ENCODE data around the gene TNFAIP2.

DNA sequence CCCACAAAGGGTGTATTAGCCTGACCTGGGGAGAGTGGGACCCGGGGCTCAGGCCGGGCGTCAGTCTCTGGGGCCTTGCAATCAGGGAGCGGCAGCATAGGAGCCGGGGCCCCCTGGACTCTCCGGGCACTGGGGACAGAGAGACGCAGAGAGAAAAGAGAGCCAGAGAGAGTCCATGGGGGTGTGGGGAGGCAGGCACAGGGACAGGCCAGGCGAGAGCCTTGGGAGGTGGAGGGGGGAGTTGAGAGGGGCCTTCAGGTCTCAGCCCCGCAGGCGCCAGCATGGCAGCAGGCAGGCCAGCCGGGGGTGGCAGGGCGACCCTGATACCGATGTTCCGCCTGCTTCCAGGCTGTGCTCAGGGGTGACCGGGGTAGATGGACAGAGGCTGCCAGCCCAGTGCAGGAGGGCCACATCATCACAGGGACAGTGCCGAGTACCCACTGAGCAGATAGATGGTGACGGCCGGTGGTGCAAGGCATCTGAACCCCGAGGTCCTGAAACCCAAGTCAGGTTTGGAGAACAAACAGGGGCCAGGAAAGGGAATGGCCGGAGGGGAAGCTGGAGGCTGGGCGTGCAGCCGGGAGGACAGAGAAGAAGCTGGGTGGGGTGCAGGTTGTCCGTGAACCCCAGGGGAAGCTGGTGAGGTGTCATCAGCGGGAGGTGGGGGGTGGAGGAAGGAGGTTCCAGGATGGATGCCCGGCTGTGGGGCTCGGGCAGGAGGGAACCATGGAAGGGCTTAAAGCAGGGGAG lies 25.8 kb upstream of the TNFAIP2 start:
- TF ChIP-seq, protein P1, sequence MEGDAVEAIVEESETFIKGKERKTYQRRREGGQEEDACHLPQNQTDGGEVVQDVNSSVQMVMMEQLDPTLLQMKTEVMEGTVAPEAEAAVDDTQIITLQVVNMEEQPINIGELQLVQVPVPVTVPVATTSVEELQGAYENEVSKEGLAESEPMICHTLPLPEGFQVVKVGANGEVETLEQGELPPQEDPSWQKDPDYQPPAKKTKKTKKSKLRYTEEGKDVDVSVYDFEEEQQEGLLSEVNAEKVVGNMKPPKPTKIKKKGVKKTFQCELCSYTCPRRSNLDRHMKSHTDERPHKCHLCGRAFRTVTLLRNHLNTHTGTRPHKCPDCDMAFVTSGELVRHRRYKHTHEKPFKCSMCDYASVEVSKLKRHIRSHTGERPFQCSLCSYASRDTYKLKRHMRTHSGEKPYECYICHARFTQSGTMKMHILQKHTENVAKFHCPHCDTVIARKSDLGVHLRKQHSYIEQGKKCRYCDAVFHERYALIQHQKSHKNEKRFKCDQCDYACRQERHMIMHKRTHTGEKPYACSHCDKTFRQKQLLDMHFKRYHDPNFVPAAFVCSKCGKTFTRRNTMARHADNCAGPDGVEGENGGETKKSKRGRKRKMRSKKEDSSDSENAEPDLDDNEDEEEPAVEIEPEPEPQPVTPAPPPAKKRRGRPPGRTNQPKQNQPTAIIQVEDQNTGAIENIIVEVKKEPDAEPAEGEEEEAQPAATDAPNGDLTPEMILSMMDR (conservative IDR thresholded peaks at IDR 0.05 in 1 of 2, IDR thresholded peaks at IDR 0.05 in 1 of 2; ENCODE audit: extremely low read depth in 1 of 2, insufficient read depth in 1 of 2, low read depth in 1 of 2, low read length in 2 of 2): no peak
- TF ChIP-seq EZH2 (IDR thresholded peaks at IDR 0.05; ENCODE audit: borderline replicate concordance, low read length): no peak
